GM18909 (cell line): ENCODE measurements around the gene IFI44L.

Source experiments
- ATAC-seq: cut with Tn5 transposase; IDR thresholded peaks from one replicate; pipeline ENCODE4 v1.9.1; 2021; ENCODE audit warnings: mild to moderate bottlenecking; ENCODE audit not compliant: unreplicated experiment, poor library complexity

IFI44L gene

GRCh38 chr1:78619803-78620579 lies at the start of gene IFI44L:
TSS of gene IFI44L (plus strand) at chr1:78620448. CDS start at chr1:78627916, 7,468 bp downstream.
- ATAC-seq: peak; percentile 44

GRCh38 chr1:78570539-78570938 lies 49.7 kb upstream of the IFI44L start:
- no peak for ATAC-seq

- no peak for ATAC-seq
These were observed 42.8 kb upstream of the IFI44L start for GRCh38 chr1:78577257-78578100.

- ATAC-seq: no peak
These were observed 33.7 kb upstream of the IFI44L start for GRCh38 chr1:78586572-78586971.

GRCh38 chr1:78587211-78587610 lies 33.0 kb upstream of the IFI44L start:
- ATAC-seq: no peak

GRCh38 chr1:78591971-78592370 lies 28.3 kb upstream of the IFI44L start:
- no peak for ATAC-seq

- no peak for ATAC-seq
These were observed 21.0 kb upstream of the IFI44L start for GRCh38 chr1:78599294-78599693.

- ATAC-seq: no peak
These were observed 19.2 kb upstream of the IFI44L start for GRCh38 chr1:78601068-78601467.

GRCh38 chr1:78603206-78603605 lies 17.0 kb upstream of the IFI44L start:
- no peak for ATAC-seq

GRCh38 chr1:78604643-78605042 lies 15.6 kb upstream of the IFI44L start:
- no peak for ATAC-seq

GRCh38 chr1:78606274-78606673 lies 14.0 kb upstream of the IFI44L start:
- ATAC-seq: no peak

- ATAC-seq: no peak
These were observed 12.8 kb upstream of the IFI44L start for GRCh38 chr1:78607334-78607927.

- no peak for ATAC-seq
These were observed 12.3 kb upstream of the IFI44L start for GRCh38 chr1:78607944-78608343.

GRCh38 chr1:78617615-78618026 lies 2.6 kb upstream of the IFI44L start:
- ATAC-seq: peak; percentile 49

GRCh38 chr1:78619032-78619431 lies 1.2 kb upstream of the IFI44L start:
- no peak for ATAC-seq

GRCh38 chr1:78619446-78619802 lies 824 bp upstream of the IFI44L start:
- ATAC-seq: peak; percentile 15

- ATAC-seq: peak; percentile 22
These were observed 418 bp downstream of the IFI44L start for GRCh38 chr1:78620666-78621065.

GRCh38 chr1:78622548-78622947 lies 2.3 kb downstream of the IFI44L start:
- peak; percentile 25 for ATAC-seq

- no peak for ATAC-seq
These were observed 3.8 kb downstream of the IFI44L start for GRCh38 chr1:78624035-78624434.

GRCh38 chr1:78627321-78627720 lies 7.1 kb downstream of the IFI44L start:
- ATAC-seq: no peak

GRCh38 chr1:78630600-78630999 lies 10.4 kb downstream of the IFI44L start:
- ATAC-seq: no peak
